Thyroid gland (tissue), 4 donors: ENCODE results near the gene MCHR1.

ENCODE experiments used
- POLR2A ChIP-seq, 2 donors: fragments of 450-650 bp; IDR thresholded peaks; one replicate each; pipeline ENCODE4 v1.6.1; 2017; ENCODE audit warnings: antibody characterized with exemption in 2 of 2, mild to moderate bottlenecking in 2 of 2, moderate library complexity in 1 of 2
- TF ChIP-seq, protein P1 (sequence below), 6 experiments: fragments of 200-600 bp in 3 of 6; fragments of 450-650 bp in 3 of 6; sonication (generic) in 3 of 6; IDR thresholded peaks; one replicate each; pipeline ENCODE4 v1.5.1; 2016 to 2019; ENCODE audit warnings: antibody characterized with exemption in 6 of 6, mild to moderate bottlenecking in 2 of 6, inconsistent platforms in 1 of 6, moderate library complexity in 1 of 6

GRCh38 chr22:40645579-40646197 lies 33.6 kb upstream of the MCHR1 start:
- TF ChIP-seq, protein P1, sequence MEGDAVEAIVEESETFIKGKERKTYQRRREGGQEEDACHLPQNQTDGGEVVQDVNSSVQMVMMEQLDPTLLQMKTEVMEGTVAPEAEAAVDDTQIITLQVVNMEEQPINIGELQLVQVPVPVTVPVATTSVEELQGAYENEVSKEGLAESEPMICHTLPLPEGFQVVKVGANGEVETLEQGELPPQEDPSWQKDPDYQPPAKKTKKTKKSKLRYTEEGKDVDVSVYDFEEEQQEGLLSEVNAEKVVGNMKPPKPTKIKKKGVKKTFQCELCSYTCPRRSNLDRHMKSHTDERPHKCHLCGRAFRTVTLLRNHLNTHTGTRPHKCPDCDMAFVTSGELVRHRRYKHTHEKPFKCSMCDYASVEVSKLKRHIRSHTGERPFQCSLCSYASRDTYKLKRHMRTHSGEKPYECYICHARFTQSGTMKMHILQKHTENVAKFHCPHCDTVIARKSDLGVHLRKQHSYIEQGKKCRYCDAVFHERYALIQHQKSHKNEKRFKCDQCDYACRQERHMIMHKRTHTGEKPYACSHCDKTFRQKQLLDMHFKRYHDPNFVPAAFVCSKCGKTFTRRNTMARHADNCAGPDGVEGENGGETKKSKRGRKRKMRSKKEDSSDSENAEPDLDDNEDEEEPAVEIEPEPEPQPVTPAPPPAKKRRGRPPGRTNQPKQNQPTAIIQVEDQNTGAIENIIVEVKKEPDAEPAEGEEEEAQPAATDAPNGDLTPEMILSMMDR (IDR thresholded peaks at IDR 0.05), result no peak
- no peak for TF ChIP-seq POLR2A (IDR thresholded peaks at IDR 0.05)
